HepG2 (cell line): ENCODE data around the gene DDX31. TPM values are rescaled to one million over a fixed set of nuclear protein-coding genes. Genes with fewer than 3 reads are reported as not detected.
A peak's percentile ranks its signal among the peaks of the same experiment; 100 is the strongest.

Experiments
- ATAC-seq: fragments of 200-7000 bp; cut with Tn5 transposase; 3 replicates; pipeline ENCODE4 v1.9.1; 2020; ENCODE audit warnings: mild to moderate bottlenecking, moderate library complexity
- BruUV-seq: library from RNA; stranded (reverse); fragments of 400-500 nt; replicated peaks from 2 replicates; lab custom pipeline; 2021; lab: Mats Ljungman, UMichigan
- CTCF ChIA-PET: fragments of 300-600 bp; formaldehyde crosslinking; extraction: SDS; loops from one replicate; lab custom pipeline; 2021; ENCODE audit warnings: low total read pairs, inconsistent platforms, low intra/inter-chr PET ratio; lab: Yijun Ruan, JAX
- POLR2A ChIA-PET: fragments of 350-600 bp; sonication (Branson Sonifier 250); formaldehyde crosslinking; loops from one replicate; lab custom pipeline; 2020; ENCODE audit warnings: antibody characterized with exemption, inconsistent platforms; lab: Yijun Ruan, JAX
- DNase-seq: peaks from one replicate; pipeline ENCODE4 v3.0.0-alpha.2; 2015; ENCODE audit warnings: low spot score
- FAIRE-seq: peaks from 3 replicates; lab custom pipeline; 2011; peaks lifted over from hg19 to GRCh38; lab: Jason Lieb, UNC
- H2AFZ ChIP-seq: one replicate; pipeline ENCODE4 v1.6.1; 2011; ENCODE audit warnings: low read length, inconsistent platforms
- H3K27ac ChIP-seq: fragments of 300-600 bp; 3 replicates; pipeline ENCODE4 v1.8.0; 2011; ENCODE audit warnings: mixed run types, mild to moderate bottlenecking, mixed read lengths, low read length, inconsistent platforms; ENCODE audit not compliant: insufficient read depth; ENCODE audit errors: extremely low read length
- H3K27me3 ChIP-seq, 2 experiments: fragments of 200-600 bp in 1 of 2; 2 replicates in 1 of 2; 3 replicates in 1 of 2; pipeline versions ENCODE4 v1.6.0 to v1.8.0; 2011; ENCODE audit warnings: low read length in 2 of 2, mild to moderate bottlenecking in 2 of 2, moderate library complexity in 2 of 2, inconsistent platforms in 1 of 2; ENCODE audit not compliant: insufficient read depth in 2 of 2, control insufficient read depth in 1 of 2
- H3K36me3 ChIP-seq, 2 experiments: fragments of 200-600 bp in 1 of 2; replicated peaks in 1 of 2; 2 replicates in 1 of 2; 3 replicates in 1 of 2; pipeline versions ENCODE4 v1.5.1 to v1.8.0; 2011; ENCODE audit warnings: low read length in 2 of 2, inconsistent platforms in 1 of 2; ENCODE audit not compliant: insufficient read depth in 2 of 2, control insufficient read depth in 1 of 2
- H3K4me1 ChIP-seq: 2 replicates; pipeline ENCODE4 v1.5.1; 2012; ENCODE audit warnings: low read length, inconsistent platforms; ENCODE audit not compliant: insufficient read depth
- H3K4me2 ChIP-seq: 2 replicates; pipeline ENCODE4 v1.6.0; 2011; ENCODE audit warnings: low read depth, low read length, inconsistent platforms
- H3K4me3 ChIP-seq, 3 experiments: fragments of 200-600 bp in 1 of 3; sonication (generic), shearing (Covaris generic) in 1 of 3; replicated peaks in 1 of 3; 2 replicates each; pipeline ENCODE4 v1.5.1; 2011 to 2016; ENCODE audit warnings: low read length in 3 of 3, inconsistent platforms in 2 of 3, low read depth in 2 of 3, mild to moderate bottlenecking in 2 of 3, control low read depth in 1 of 3, mixed read lengths in 1 of 3; ENCODE audit not compliant: insufficient read depth in 1 of 3
- H3K79me2 ChIP-seq: one replicate; pipeline ENCODE4 v1.6.1; 2011; ENCODE audit warnings: low read length, inconsistent platforms; ENCODE audit not compliant: insufficient read depth
- H3K9ac ChIP-seq: 2 replicates; pipeline ENCODE4 v1.6.0; 2011; ENCODE audit warnings: mild to moderate bottlenecking, low read depth, low read length, inconsistent platforms; ENCODE audit not compliant: insufficient read depth
- H3K9me3 ChIP-seq: 2 replicates; pipeline ENCODE4 v1.5.1; 2012; ENCODE audit warnings: mild to moderate bottlenecking, low read length
- H4K20me1 ChIP-seq: 2 replicates; pipeline ENCODE4 v1.6.0; 2011; ENCODE audit warnings: inconsistent platforms, mild to moderate bottlenecking, low read length, moderate library complexity; ENCODE audit not compliant: insufficient read depth
- FOSL2 ChIP-seq: sonication (generic); formaldehyde crosslinking; IDR thresholded peaks from 2 replicates; pipeline ENCODE4 v1.4.0; 2020; ENCODE audit warnings: missing genetic modification reagents
- FOXC1 ChIP-seq: sonication (generic); formaldehyde crosslinking; IDR thresholded peaks from 2 replicates; pipeline ENCODE4 v1.8.0; 2022; ENCODE audit warnings: mild to moderate bottlenecking, missing genetic modification reagents, borderline replicate concordance
- NFYB ChIP-seq: sonication (generic); formaldehyde crosslinking; IDR thresholded peaks from 2 replicates; pipeline ENCODE4 v1.4.0; 2020; ENCODE audit warnings: missing genetic modification reagents
- POLR2G ChIP-seq: fragments of 200-400 bp; formaldehyde crosslinking; IDR thresholded peaks from 2 replicates; pipeline ENCODE4 v1.6.1; 2018; ENCODE audit warnings: mild to moderate bottlenecking, low read depth, low read length, moderate library complexity
- SIN3B ChIP-seq: fragments of 150-350 bp; IDR thresholded peaks from 2 replicates; pipeline ENCODE4 v1.6.1; 2014; ENCODE audit warnings: low read length
- TERF1 ChIP-seq: sonication (generic); formaldehyde crosslinking; IDR thresholded peaks from 2 replicates; pipeline ENCODE4 v1.8.0; 2022; ENCODE audit warnings: mild to moderate bottlenecking, missing genetic modification reagents, moderate library complexity
- ZBTB42 ChIP-seq: sonication (generic); formaldehyde crosslinking; IDR thresholded peaks from 2 replicates; pipeline ENCODE4 v1.5.0; 2020; ENCODE audit warnings: mild to moderate bottlenecking, missing genetic modification reagents
- ZNF12 ChIP-seq: sonication (generic); formaldehyde crosslinking; IDR thresholded peaks from 2 replicates; pipeline ENCODE4 v1.5.0; 2020; ENCODE audit warnings: missing genetic modification reagents
- ZNF160 ChIP-seq: sonication (generic); formaldehyde crosslinking; IDR thresholded peaks from 2 replicates; pipeline ENCODE4 v1.8.0; 2022; ENCODE audit warnings: mild to moderate bottlenecking, inconsistent platforms, missing genetic modification reagents
- ZNF629 ChIP-seq: sonication (generic); formaldehyde crosslinking; conservative IDR thresholded peaks from 2 replicates; pipeline ENCODE4 v1.5.0; 2020; ENCODE audit warnings: missing genetic modification reagents
- ZNF768 ChIP-seq: sonication (generic); formaldehyde crosslinking; IDR thresholded peaks from 2 replicates; pipeline ENCODE4 v1.4.0; 2020; ENCODE audit warnings: missing genetic modification reagents
- ZNF83 ChIP-seq: sonication (generic); formaldehyde crosslinking; IDR thresholded peaks from 2 replicates; pipeline ENCODE4 v1.4.0; 2020; ENCODE audit warnings: missing genetic modification reagents, mild to moderate bottlenecking, borderline replicate concordance
- ZNF841 ChIP-seq: sonication (generic); formaldehyde crosslinking; IDR thresholded peaks from 2 replicates; pipeline ENCODE4 v1.8.1; 2023; ENCODE audit warnings: missing genetic modification reagents, borderline replicate concordance
- WGBS: methylation state at CpG from one replicate; pipeline ENCODE4 v1.1.6; 2017; ENCODE audit warnings: low lambda C conversion rate; 5-methylcytosine and 5-hydroxymethylcytosine counted together
- in situ Hi-C: cut with HindIII; loops from 2 replicates; pipeline ENCODE4 v1.10.0; 2017; ENCODE audit warnings: low pct_unique_long_range_greater_than_20kb; ENCODE audit not compliant: extremely low pct_ligation_motif_present
- intact Hi-C: fragments of 100-400 bp; cut with micrococcal nuclease; formaldehyde crosslinking; loops from one replicate; pipeline ENCODE4 v1.10.0; 2022; ENCODE audit not compliant: unreplicated experiment
- polyA plus RNA-seq, 8 experiments: library from polyadenylated mRNA; depleted of rRNA in 3 of 8; stranded (reverse) in 7 of 8; unstranded in 1 of 8; fragments of >200 nt; fragmentation: Illumina TruSeq in 4 of 8; extraction: Trizol in 4 of 8; gene quantifications; 2 replicates each; pipeline versions ENCODE4 v1.2.1 to v1.2.3, GENCODE V29; 2011 to 2016; ENCODE audit warnings: low read depth in 4 of 8, missing spikeins in 1 of 8, mixed read lengths in 1 of 8; ENCODE audit not compliant: insufficient read depth in 1 of 8
- total RNA-seq, 5 experiments: library from RNA; depleted of rRNA; stranded (reverse); fragments of >200 nt; fragmentation: Illumina TruSeq; extraction: Trizol; gene quantifications; 2 replicates each; pipeline ENCODE4 v1.2.3, GENCODE V29; 2016; ENCODE audit warnings: low read depth in 1 of 5

DDX31 gene
- total and polyA plus RNA-seq, 2 of the 13 experiments (the other 11 are each of a cell fraction or from before 2014, with no cell fraction given): 11.4 to 16.3 TPM

- POLR2A ChIA-PET: no interaction called here
- no TSS peak for BruUV-seq
- H2AFZ ChIP-seq: no peak overlapping the region
- DNase-seq (no peak), FAIRE-seq (no peak)
- H3K36me3 ChIP-seq: no peaks in the 10 kb centered on the region
- H3K4me1 ChIP-seq: no peaks in the 10 kb centered on the region
- H3K4me3 ChIP-seq: no peak overlapping the region
- H4K20me1 ChIP-seq: no peaks in the 10 kb centered on the region
- H3K27me3 ChIP-seq: peaks cover 1 to 13% of the 10 kb centered on the region in 2 experiments; a peak in 4 of 5 replicates
- H3K4me2 ChIP-seq: no peak overlapping the region
- no peak overlapping the region for H3K27ac ChIP-seq
- TF ChIP-seq NFYB (no peak), ZNF841 (CRISPR knock-in tag) (no peak), TERF1 (CRISPR knock-in tag) (no peak), ZNF768 (CRISPR knock-in tag) (peak; percentile 63; the same call in 1 of the 2 replicates), ZNF12 (CRISPR knock-in tag) (no peak)
- TF ChIP-seq, all 625 proteins: peak for 1
- Histone ChIP-seq H3K9ac (no peak overlapping the region), H3K79me2 (no peaks in the 10 kb centered on the region), H3K9me3 (no peaks in the 10 kb centered on the region)
- in situ Hi-C loops: no loop called here
- intact Hi-C loops: no loop called here
- CTCF ChIA-PET: no interaction called here
- WGBS: 0% methylated on average over 5 of the region's 13 CpGs
- ATAC-seq: no peak
Measured at GRCh38 chr9:132717326-132717945, 47.7 kb upstream of the DDX31 start.

GRCh38 chr9:132716007-132716406, 46.2 kb upstream of the DDX31 start:
- Histone ChIP-seq H3K4me1 (no peaks in the 10 kb centered on the region), H3K27me3 (peaks cover 0 to 12% of the 10 kb centered on the region in 2 experiments; a peak in 2 of 5 replicates), H3K4me3 (no peak overlapping the region), H3K9me3 (no peaks in the 10 kb centered on the region), H3K36me3 (no peaks in the 10 kb centered on the region), H3K79me2 (no peaks in the 10 kb centered on the region), H3K27ac (no peak overlapping the region), H3K9ac (no peak overlapping the region), H3K4me2 (no peak overlapping the region), H4K20me1 (no peaks in the 10 kb centered on the region), H2AFZ (no peak overlapping the region)
- no peak for ATAC-seq
- in situ Hi-C loops: no loop called here
- intact Hi-C loops: no loop called here
- POLR2A ChIA-PET: no interaction called here
- no peak for DNase-seq
- FAIRE-seq: no peak
- 72% methylated on average over 3 of the region's 4 CpGs for WGBS
- BruUV-seq: no TSS peak
- TF ChIP-seq SIN3B (no peak), POLR2G (no peak), ZNF160 (no peak), ZBTB42 (CRISPR knock-in tag) (no peak), ZNF83 (CRISPR knock-in tag) (no peak), FOSL2 (no peak), ZNF629 (peak; percentile 69), FOXC1 (CRISPR knock-in tag) (no peak)
- CTCF ChIA-PET: no interaction called here
